Colonic mucosa (tissue), 4 donors: ENCODE data around the gene DCAF15. TPM values are rescaled to one million over a fixed set of nuclear protein-coding genes. Genes with fewer than 3 reads are reported as not detected.

ENCODE experiments used
- DNase-seq: peaks from one replicate; pipeline ENCODE4 v3.0.0-alpha.2; 2020
- H3K27ac ChIP-seq: fragments of 200-600 bp; one replicate; pipeline ENCODE4 v1.8.0; 2021
- H3K27me3 ChIP-seq: fragments of 200-600 bp; one replicate; pipeline ENCODE4 v1.8.0; 2021
- H3K36me3 ChIP-seq: fragments of 200-600 bp; one replicate; pipeline ENCODE4 v1.8.0; 2021
- H3K4me1 ChIP-seq: fragments of 200-600 bp; one replicate; pipeline ENCODE4 v1.8.0; 2021; ENCODE audit warnings: mild to moderate bottlenecking
- H3K4me3 ChIP-seq: fragments of 200-600 bp; one replicate; pipeline ENCODE4 v1.8.0; 2021
- H3K9ac ChIP-seq, 2 donors: one replicate each; pipeline ENCODE4 v1.7.0; 2013; ENCODE audit warnings: control low read depth in 2 of 2, low read depth in 2 of 2, low read length in 2 of 2
- H3K9me3 ChIP-seq: fragments of 200-600 bp; one replicate; pipeline ENCODE4 v1.8.0; 2021
- CTCF ChIP-seq: fragments of 200-600 bp; IDR thresholded peaks from one replicate; pipeline ENCODE4 v1.8.0; 2022; ENCODE audit warnings: antibody characterized with exemption, mild to moderate bottlenecking
- intact Hi-C: fragments of 100-400 bp; cut with DNase I; formaldehyde crosslinking; loops from one replicate; pipeline ENCODE4 v1.14.1; 2022
- total RNA-seq, 2 donors: library from RNA; stranded (reverse); fragmentation: NEBNext Ultra II Directional in 1 of 2; extraction: Animal tissue kit (Norgen Biotek cat#: 25700) in 1 of 2; gene quantifications; one replicate each; pipeline ENCODE4 v1.2.1, GENCODE V29; 2021
- donor health status: healthy.
- donor health status: DM: no; HTN: no; CAD: no.
- donor health status: DM: no; HTN: no; CAD: no.

The DCAF15 gene
- total RNA-seq, 2 donors from 2014 or later, result 30.2 to 55.1 TPM

GRCh38 chr19:13937479-13938300, 14.6 kb upstream of the DCAF15 start:
- no peak for DNase-seq
- H3K4me1 ChIP-seq, result no peaks in the 10 kb centered on the region
- intact Hi-C loops, result no loop called here

DNA sequence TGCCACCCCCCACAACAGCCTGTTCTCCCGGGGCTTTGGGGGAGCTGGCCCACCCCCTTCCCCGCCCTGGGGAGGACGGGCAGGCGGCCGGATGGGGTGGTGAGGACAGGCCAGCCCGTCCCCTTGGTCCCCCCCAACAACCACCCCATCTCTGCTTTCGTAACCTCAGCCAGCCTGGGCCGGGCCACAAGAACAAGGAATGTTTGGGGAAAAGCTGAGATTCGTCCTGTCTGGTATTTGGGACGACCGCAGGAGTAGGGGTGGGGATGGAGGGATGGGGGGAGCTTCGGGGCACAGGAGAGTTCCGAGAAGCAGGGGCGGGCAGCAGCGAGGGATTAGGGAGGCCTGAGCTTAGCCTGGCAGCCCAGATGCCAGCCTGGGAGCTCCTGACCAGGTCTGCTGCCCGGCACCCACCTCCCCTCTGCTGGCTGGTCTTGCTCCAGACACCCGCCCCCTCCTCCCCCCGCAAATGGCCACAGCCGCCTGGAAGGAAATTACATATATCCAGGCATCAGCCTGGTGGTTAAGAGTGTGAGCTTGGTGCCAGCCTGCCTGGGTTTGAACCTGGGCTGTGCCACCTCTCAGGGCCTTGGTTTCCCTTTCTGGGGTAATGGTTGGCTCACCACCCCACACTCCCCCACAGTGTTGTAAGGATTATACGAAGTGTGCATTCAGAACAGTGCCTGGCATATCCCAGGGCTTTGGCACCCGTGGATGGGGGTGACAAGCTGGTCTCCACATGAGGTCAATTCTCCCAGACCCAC, 13.8 kb upstream of the DCAF15 start, which contains the start of gene PODNL1:
Gene PODNL1 (minus strand): TSS at position 117 of the 764 bp plus-strand sequence. CDS start 236 bp downstream, outside the sequence.
- DNase-seq, result no peak
- Histone ChIP-seq H3K27ac (no peak within 1 kb of the TSS), H3K27me3 (no peaks in the 10 kb centered on the region), H3K9me3 (no peaks in the 10 kb centered on the region), H3K4me3 (no peak within 1 kb of the TSS), H3K4me1 (no peaks in the 10 kb centered on the region), H3K9ac (peak within 1 kb of the TSS in 1 of 2 donors; percentile 35), H3K36me3 (no peaks in the 10 kb centered on the region)
- intact Hi-C loops, result no loop called here
- TF ChIP-seq CTCF, result no peak

More at GRCh38 chr19:13937479-13938300, 14.6 kb upstream of the DCAF15 start:
- Histone ChIP-seq H3K9me3 (no peaks in the 10 kb centered on the region), H3K4me3 (no peak overlapping the region), H3K36me3 (no peaks in the 10 kb centered on the region), H3K27me3 (no peaks in the 10 kb centered on the region), H3K9ac (peak overlapping the region in 1 of 2 donors; percentile 35), H3K27ac (no peak overlapping the region)
- TF ChIP-seq CTCF, result no peak

DNA sequence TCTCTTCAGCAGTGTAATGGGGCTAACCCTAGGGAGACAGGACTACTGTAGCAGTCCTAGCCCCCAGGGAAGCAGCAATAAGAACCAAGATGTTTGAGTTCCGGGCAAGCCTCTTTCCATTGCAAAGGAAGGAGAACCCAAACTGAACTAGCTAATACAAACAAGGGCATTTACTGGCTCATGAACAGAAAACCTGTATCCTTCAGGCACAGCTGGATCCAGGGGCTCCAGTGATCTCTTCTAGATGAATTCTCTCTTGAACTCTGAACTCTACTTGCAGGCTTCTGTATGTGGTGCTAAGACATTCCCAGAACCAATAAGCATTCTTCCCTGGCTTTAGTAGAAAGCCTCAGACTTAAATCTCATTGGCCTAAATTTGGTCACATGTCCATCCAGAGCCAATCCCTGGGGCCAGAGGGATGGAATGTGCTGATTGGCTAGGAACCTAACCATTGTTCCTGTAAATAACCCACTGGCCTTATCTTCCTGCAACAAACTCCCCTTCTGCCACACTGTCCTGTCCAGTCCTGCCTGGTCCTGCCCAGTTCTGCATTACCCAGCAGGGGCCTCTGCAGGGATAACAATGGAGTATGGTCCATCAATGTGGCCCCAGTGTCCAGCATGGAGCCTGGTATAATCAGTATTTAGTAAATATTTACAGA, 10.2 kb upstream of the DCAF15 start:
- Histone ChIP-seq H3K4me1 (no peaks in the 10 kb centered on the region), H3K4me3 (no peak overlapping the region), H3K27me3 (no peaks in the 10 kb centered on the region), H3K9ac (no peak overlapping the region), H3K9me3 (no peaks in the 10 kb centered on the region), H3K36me3 (no peaks in the 10 kb centered on the region), H3K27ac (no peak overlapping the region)
- DNase-seq, result no peak
- TF ChIP-seq CTCF, result no peak
- intact Hi-C loops, result no loop called here

DNA sequence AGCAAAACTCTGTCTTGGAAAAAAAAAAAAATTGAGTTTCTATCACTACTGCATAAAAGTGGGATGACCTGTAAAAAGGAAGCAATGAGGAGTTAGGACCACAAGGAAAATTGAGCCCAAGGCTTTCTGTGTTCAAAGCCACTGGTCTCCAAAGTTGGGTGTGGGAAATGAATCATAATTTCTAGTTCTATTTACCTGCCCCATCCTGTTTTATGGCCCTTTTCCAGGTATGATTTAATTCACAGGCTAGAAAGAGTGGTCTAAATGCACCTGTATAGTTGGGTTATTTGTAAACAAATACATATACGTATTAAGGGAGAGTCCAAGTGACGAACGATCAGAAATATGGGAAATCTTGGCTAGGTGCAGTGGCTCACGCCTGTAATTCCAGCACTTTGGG, 5.9 kb upstream of the DCAF15 start:
- no peak for TF ChIP-seq CTCF
- H3K27ac ChIP-seq, result no peak overlapping the region
- intact Hi-C loops, result no loop called here

DNA sequence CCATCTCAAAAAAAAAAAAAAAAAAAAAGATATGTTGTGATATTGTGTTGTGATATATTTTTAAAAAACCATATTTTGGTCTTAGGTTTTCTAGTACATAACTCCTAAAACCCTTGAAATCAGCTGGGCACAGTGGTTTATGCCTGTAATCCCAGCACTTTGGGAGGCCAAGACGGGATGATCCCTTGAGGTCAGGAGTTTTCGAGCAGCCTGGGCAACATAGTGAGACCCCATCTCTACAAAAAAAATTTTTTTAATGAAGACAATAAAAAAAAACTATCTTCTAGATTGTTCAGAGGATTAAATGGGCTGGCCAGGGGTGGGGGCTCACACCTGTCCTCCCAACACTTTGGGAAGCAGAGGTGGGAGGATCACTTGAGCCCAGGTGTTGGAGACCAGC, 1.3 kb upstream of the DCAF15 start:
- H3K27me3 ChIP-seq, result no peaks in the 10 kb centered on the region
- H3K36me3 ChIP-seq, result peaks cover 9% of the 10 kb centered on the region
- TF ChIP-seq CTCF, result no peak
- intact Hi-C loops, result no loop called here
- no peak for DNase-seq
- no peak overlapping the region for H3K4me3 ChIP-seq
- H3K9ac ChIP-seq, result no peak overlapping the region
- H3K27ac ChIP-seq, result no peak overlapping the region
- no peaks in the 10 kb centered on the region for H3K9me3 ChIP-seq
- peaks cover 9% of the 10 kb centered on the region for H3K4me1 ChIP-seq

More for the DNA sequence above, 5.9 kb upstream of the DCAF15 start:
- H3K9ac ChIP-seq, result no peak overlapping the region
- no peaks in the 10 kb centered on the region for H3K27me3 ChIP-seq
- DNase-seq, result no peak
- H3K9me3 ChIP-seq, result no peaks in the 10 kb centered on the region
- H3K36me3 ChIP-seq, result no peaks in the 10 kb centered on the region
- H3K4me1 ChIP-seq, result no peaks in the 10 kb centered on the region
- no peak overlapping the region for H3K4me3 ChIP-seq
